ENCODE measurements around the gene TM4SF1.
A peak's percentile ranks its signal among the peaks of the same experiment; 100 is the strongest.
"Not testable (repeated sequence)": the region's sequence is repeated elsewhere in the genome, so short reads cannot be mapped to it uniquely, and the experiment has no call there.

Gene TM4SF1

GRCh38 chr3:149339931-149340309, 37.5 kb downstream of the TM4SF1 start:
- no peak overlapping the region for H3K4me2 ChIP-seq (ENCODE audit: low read length)
- no peak overlapping the region for H2BK5ac ChIP-seq (ENCODE audit: low read depth, low read length, poor library complexity)
- H2BK12ac ChIP-seq (ENCODE audit: low read length), result no peak overlapping the region
- no peak overlapping the region for H3K18ac ChIP-seq (ENCODE audit: low read length)
- peaks cover 0 to 2% of the 10 kb centered on the region in 2 experiments for H3K4me1 ChIP-seq (ENCODE audit: control insufficient read depth in 1 of 2, insufficient read depth in 2 of 2, low read length in 2 of 2)
- H2AFZ ChIP-seq (ENCODE audit: insufficient read depth, low read length, poor library complexity), result no peak overlapping the region
- H4K8ac ChIP-seq (ENCODE audit: low read depth, low read length), result no peak overlapping the region
- H3K79me2 ChIP-seq (ENCODE audit: control insufficient read depth, insufficient read depth, low read length, poor library complexity), result no peaks in the 10 kb centered on the region
- no peak overlapping the region for H3K23ac ChIP-seq (ENCODE audit: low read length)
- no peak overlapping the region for H3K14ac ChIP-seq (ENCODE audit: low read length)
- no peak overlapping the region for H2AK5ac ChIP-seq (ENCODE audit: low read length)
- peak; percentile 95 to 98 for DNase-seq
- no peak overlapping the region for H4K12ac ChIP-seq (ENCODE audit: low read depth, low read length)
- no CpG with 5 or more reads among the region's 5 CpGs for WGBS (ENCODE audit: extremely low coverage, insufficient coverage, insufficient read length)
- H2BK120ac ChIP-seq (ENCODE audit: insufficient read depth, low read length, poor library complexity), result peak overlapping the region; percentile 80
- H3K4ac ChIP-seq (ENCODE audit: low read depth, low read length), result no peak overlapping the region
- H3K79me1 ChIP-seq (ENCODE audit: low read length), result peaks cover 4% of the 10 kb centered on the region
- H3K9me3 ChIP-seq (ENCODE audit: insufficient read depth, low read depth, low read length), result no peaks in the 10 kb centered on the region
- H4K91ac ChIP-seq (ENCODE audit: low read depth, low read length), result no peak overlapping the region
- no peak overlapping the region for H3K4me3 ChIP-seq (ENCODE audit: low read depth, low read length)
- no peak overlapping the region for H3K9ac ChIP-seq (ENCODE audit: low read length)
- H3K27ac ChIP-seq (ENCODE audit: low read depth, low read length), result peak overlapping the region; percentile 78
- H3K36me3 ChIP-seq (ENCODE audit: control insufficient read depth in 1 of 2, insufficient read depth in 2 of 2, low read length in 2 of 2), result no peaks in the 10 kb centered on the region
- no peaks in the 10 kb centered on the region for H3K27me3 ChIP-seq (ENCODE audit: insufficient read depth, low read length)

- not testable (repeated sequence) for H2AFZ ChIP-seq (ENCODE audit: insufficient read depth, low read length, poor library complexity)
These were observed 40.0 kb downstream of the TM4SF1 start for GRCh38 chr3:149337486-149337885.

GRCh38 chr3:149336925-149337324, 40.5 kb downstream of the TM4SF1 start:
- no peak overlapping the region for H3K4me3 ChIP-seq (ENCODE audit: low read depth, low read length)
- no peak overlapping the region for H2AFZ ChIP-seq (ENCODE audit: insufficient read depth, low read length, poor library complexity)
- H3K18ac ChIP-seq (ENCODE audit: low read length), result no peak overlapping the region
- H3K27me3 ChIP-seq (ENCODE audit: insufficient read depth, low read length), result no peaks in the 10 kb centered on the region
- no peak overlapping the region for H3K14ac ChIP-seq (ENCODE audit: low read length)
- no peak overlapping the region for H4K12ac ChIP-seq (ENCODE audit: low read depth, low read length)
- no peaks in the 10 kb centered on the region for H3K36me3 ChIP-seq (ENCODE audit: control insufficient read depth in 1 of 2, insufficient read depth in 2 of 2, low read length in 2 of 2)
- no peak overlapping the region for H4K8ac ChIP-seq (ENCODE audit: low read depth, low read length)
- no peak overlapping the region for H3K9ac ChIP-seq (ENCODE audit: low read length)
- no peak overlapping the region for H3K23ac ChIP-seq (ENCODE audit: low read length)
- no peak overlapping the region for H2BK12ac ChIP-seq (ENCODE audit: low read length)
- no peaks in the 10 kb centered on the region for H3K9me3 ChIP-seq (ENCODE audit: insufficient read depth, low read depth, low read length)
- no peak overlapping the region for H3K27ac ChIP-seq (ENCODE audit: low read depth, low read length)
- no peak overlapping the region for H3K4me2 ChIP-seq (ENCODE audit: low read length)
- H2AK5ac ChIP-seq (ENCODE audit: low read length), result no peak overlapping the region
- no peak overlapping the region for H2BK120ac ChIP-seq (ENCODE audit: insufficient read depth, low read length, poor library complexity)
- no peak for DNase-seq
- no peak overlapping the region for H4K91ac ChIP-seq (ENCODE audit: low read depth, low read length)
- H2BK5ac ChIP-seq (ENCODE audit: low read depth, low read length, poor library complexity), result no peak overlapping the region
- peaks cover 4% of the 10 kb centered on the region for H3K79me1 ChIP-seq (ENCODE audit: low read length)
- H3K79me2 ChIP-seq (ENCODE audit: control insufficient read depth, insufficient read depth, low read length, poor library complexity), result no peaks in the 10 kb centered on the region
- H3K4ac ChIP-seq (ENCODE audit: low read depth, low read length), result no peak overlapping the region
- H3K4me1 ChIP-seq (ENCODE audit: control insufficient read depth in 1 of 2, insufficient read depth in 2 of 2, low read length in 2 of 2), result peaks cover 2 to 4% of the 10 kb centered on the region in 2 experiments

More at GRCh38 chr3:149337486-149337885, 40.0 kb downstream of the TM4SF1 start:
- not testable (repeated sequence) for H3K9me3 ChIP-seq (ENCODE audit: insufficient read depth, low read depth, low read length); DNase-seq; H3K4me2 ChIP-seq (ENCODE audit: low read length); H3K36me3 ChIP-seq (ENCODE audit: control insufficient read depth in 1 of 2, insufficient read depth in 2 of 2, low read length in 2 of 2); H4K12ac ChIP-seq (ENCODE audit: low read depth, low read length); H3K4me3 ChIP-seq (ENCODE audit: low read depth, low read length); H3K79me2 ChIP-seq (ENCODE audit: control insufficient read depth, insufficient read depth, low read length, poor library complexity); H3K79me1 ChIP-seq (ENCODE audit: low read length); H3K14ac ChIP-seq (ENCODE audit: low read length); H3K18ac ChIP-seq (ENCODE audit: low read length); H2AK5ac ChIP-seq (ENCODE audit: low read length); H3K23ac ChIP-seq (ENCODE audit: low read length); H4K91ac ChIP-seq (ENCODE audit: low read depth, low read length); H3K4me1 ChIP-seq (ENCODE audit: control insufficient read depth in 1 of 2, insufficient read depth in 2 of 2, low read length in 2 of 2); H3K27ac ChIP-seq (ENCODE audit: low read depth, low read length); H4K8ac ChIP-seq (ENCODE audit: low read depth, low read length); H3K9ac ChIP-seq (ENCODE audit: low read length); H3K27me3 ChIP-seq (ENCODE audit: insufficient read depth, low read length); H2BK12ac ChIP-seq (ENCODE audit: low read length); H2BK5ac ChIP-seq (ENCODE audit: low read depth, low read length, poor library complexity); H3K4ac ChIP-seq (ENCODE audit: low read depth, low read length); H2BK120ac ChIP-seq (ENCODE audit: insufficient read depth, low read length, poor library complexity)
- no CpG with 5 or more reads among the region's 1 CpG for WGBS (ENCODE audit: extremely low coverage, insufficient coverage, insufficient read length)

- no peak within 1 kb of the TSS for H3K4ac ChIP-seq (ENCODE audit: low read depth, low read length)
- no peaks in the 10 kb centered on the region for H3K79me1 ChIP-seq (ENCODE audit: low read length)
- no peak within 1 kb of the TSS for H2BK5ac ChIP-seq (ENCODE audit: low read depth, low read length, poor library complexity)
- H3K4me1 ChIP-seq (ENCODE audit: control insufficient read depth in 1 of 2, insufficient read depth in 2 of 2, low read length in 2 of 2), result peaks cover 2% of the 10 kb centered on the region in 2 experiments
- H3K4me3 ChIP-seq (ENCODE audit: low read depth, low read length), result no peak within 1 kb of the TSS
- H2BK12ac ChIP-seq (ENCODE audit: low read length), result no peak within 1 kb of the TSS
- no peak within 1 kb of the TSS for H3K27ac ChIP-seq (ENCODE audit: low read depth, low read length)
- no peaks in the 10 kb centered on the region for H3K9me3 ChIP-seq (ENCODE audit: insufficient read depth, low read depth, low read length)
- H2BK120ac ChIP-seq (ENCODE audit: insufficient read depth, low read length, poor library complexity), result no peak within 1 kb of the TSS
- WGBS (ENCODE audit: extremely low coverage, insufficient coverage, insufficient read length), result no CpG with 5 or more reads among the region's 11 CpGs
- no peak within 1 kb of the TSS for H3K4me2 ChIP-seq (ENCODE audit: low read length)
- no peak within 1 kb of the TSS for H4K8ac ChIP-seq (ENCODE audit: low read depth, low read length)
- no peak within 1 kb of the TSS for H4K12ac ChIP-seq (ENCODE audit: low read depth, low read length)
- H3K14ac ChIP-seq (ENCODE audit: low read length), result no peak within 1 kb of the TSS
- H3K9ac ChIP-seq (ENCODE audit: low read length), result no peak within 1 kb of the TSS
- DNase-seq, result no peak
- no peak within 1 kb of the TSS for H2AK5ac ChIP-seq (ENCODE audit: low read length)
- H3K79me2 ChIP-seq (ENCODE audit: control insufficient read depth, insufficient read depth, low read length, poor library complexity), result no peaks in the 10 kb centered on the region
- no peak within 1 kb of the TSS for H4K91ac ChIP-seq (ENCODE audit: low read depth, low read length)
- no peak within 1 kb of the TSS for H3K18ac ChIP-seq (ENCODE audit: low read length)
- H3K27me3 ChIP-seq (ENCODE audit: insufficient read depth, low read length), result no peaks in the 10 kb centered on the region
- no peak within 1 kb of the TSS for H3K23ac ChIP-seq (ENCODE audit: low read length)
- H3K36me3 ChIP-seq (ENCODE audit: control insufficient read depth in 1 of 2, insufficient read depth in 2 of 2, low read length in 2 of 2), result no peaks in the 10 kb centered on the region
- no peak within 1 kb of the TSS for H2AFZ ChIP-seq (ENCODE audit: insufficient read depth, low read length, poor library complexity)
These were observed 44.1 kb downstream of the TM4SF1 start, which contains the start of gene TM4SF18 for GRCh38 chr3:149333176-149333859. Gene TM4SF18, minus strand, starts transcription at chr3:149333636. Its CDS starts 254 bp downstream, at chr3:149333382.
